ENCODE results near the gene KIF1C. TPM values are rescaled to one million over a fixed set of nuclear protein-coding genes. Genes with fewer than 3 reads are reported as not detected.

Gene KIF1C
- total RNA-seq, 2 donors from 2014 or later = 113 to 152 TPM

- no peak overlapping the region for H3K27ac ChIP-seq
- no peak for DNase-seq (ENCODE audit: low spot score)
- H3K4me1 ChIP-seq (ENCODE audit: control insufficient read depth in 1 of 2, low read depth in 2 of 2) = no peaks in the 10 kb centered on the region
- H3K36me3 ChIP-seq = no peaks in the 10 kb centered on the region
- no peak for ATAC-seq (ENCODE audit: insufficient number of reproducible peaks, low FRiP score, low read depth)
- no peak for TF ChIP-seq CTCF (IDR thresholded peaks at IDR 0.05)
- no peak overlapping the region for H3K4me3 ChIP-seq
- no peaks in the 10 kb centered on the region for H3K9me3 ChIP-seq
- no peaks in the 10 kb centered on the region for H3K27me3 ChIP-seq (replicated peaks; ENCODE audit: insufficient read depth)
Observed at GRCh38 chr17:5034063-5034462, 36.3 kb downstream of the KIF1C start.

- ATAC-seq (ENCODE audit: insufficient number of reproducible peaks, low FRiP score, low read depth) = no peak
Observed at GRCh38 chr17:5034651-5035050, 36.9 kb downstream of the KIF1C start.

GRCh38 chr17:5035315-5035714 lies 37.6 kb downstream of the KIF1C start, which contains the start of gene SLC52A1:
TSS of gene SLC52A1 (minus strand) at chr17:5035426. CDS start at chr17:5034606, 820 bp downstream.
- no peaks in the 10 kb centered on the region for H3K4me1 ChIP-seq (ENCODE audit: control insufficient read depth in 1 of 2, low read depth in 2 of 2)
- H3K27me3 ChIP-seq (replicated peaks; ENCODE audit: insufficient read depth) = no peaks in the 10 kb centered on the region
- no peaks in the 10 kb centered on the region for H3K36me3 ChIP-seq
- no peak for TF ChIP-seq CTCF (IDR thresholded peaks at IDR 0.05)
- DNase-seq (ENCODE audit: low spot score) (no peak), ATAC-seq (ENCODE audit: insufficient number of reproducible peaks, low FRiP score, low read depth) (no peak)
- H3K27ac ChIP-seq = no peak within 1 kb of the TSS
- peak within 1 kb of the TSS; percentile 50 for H3K4me3 ChIP-seq
- H3K9me3 ChIP-seq = no peaks in the 10 kb centered on the region

More at GRCh38 chr17:5034651-5035050, 36.9 kb downstream of the KIF1C start:
- Histone ChIP-seq H3K4me1 (ENCODE audit: control insufficient read depth in 1 of 2, low read depth in 2 of 2) (no peaks in the 10 kb centered on the region), H3K36me3 (no peaks in the 10 kb centered on the region), H3K9me3 (no peaks in the 10 kb centered on the region), H3K4me3 (no peak overlapping the region), H3K27me3 (replicated peaks; ENCODE audit: insufficient read depth) (no peaks in the 10 kb centered on the region), H3K27ac (no peak overlapping the region)
- DNase-seq (ENCODE audit: low spot score) = no peak
- TF ChIP-seq CTCF (IDR thresholded peaks at IDR 0.05) = no peak

- ATAC-seq (ENCODE audit: insufficient number of reproducible peaks, low FRiP score, low read depth) = no peak
- H3K36me3 ChIP-seq = no peaks in the 10 kb centered on the region
- H3K4me1 ChIP-seq (ENCODE audit: control insufficient read depth in 1 of 2, low read depth in 2 of 2) = no peaks in the 10 kb centered on the region
- no peaks in the 10 kb centered on the region for H3K9me3 ChIP-seq
- H3K4me3 ChIP-seq = no peak overlapping the region
- no peak for TF ChIP-seq CTCF (IDR thresholded peaks at IDR 0.05)
- no peak for DNase-seq (ENCODE audit: low spot score)
- H3K27me3 ChIP-seq (replicated peaks; ENCODE audit: insufficient read depth) = no peaks in the 10 kb centered on the region
- no peak overlapping the region for H3K27ac ChIP-seq
Observed at GRCh38 chr17:5042157-5043022, 44.6 kb downstream of the KIF1C start.

- H3K27me3 ChIP-seq (replicated peaks; ENCODE audit: insufficient read depth) = no peaks in the 10 kb centered on the region
- no peak for TF ChIP-seq CTCF (IDR thresholded peaks at IDR 0.05)
- ATAC-seq (ENCODE audit: insufficient number of reproducible peaks, low FRiP score, low read depth) (no peak), DNase-seq (ENCODE audit: low spot score) (no peak)
- no peak overlapping the region for H3K27ac ChIP-seq
- H3K4me1 ChIP-seq (ENCODE audit: control insufficient read depth in 1 of 2, low read depth in 2 of 2) = no peaks in the 10 kb centered on the region
- H3K4me3 ChIP-seq = no peak overlapping the region
- no peaks in the 10 kb centered on the region for H3K9me3 ChIP-seq
- no peaks in the 10 kb centered on the region for H3K36me3 ChIP-seq
Observed at GRCh38 chr17:5043524-5043923, 45.8 kb downstream of the KIF1C start.

All from thoracic aorta (tissue), 2 donors.